HG02588 (cell line): ENCODE results near the gene FAM120B.
"Not testable (repeated sequence)": the region's sequence is repeated elsewhere in the genome, so short reads cannot be mapped to it uniquely, and the experiment has no call there.

Source experiments
- ATAC-seq: cut with Tn5 transposase; IDR thresholded peaks from one replicate; pipeline ENCODE4 v1.9.1; 2021; ENCODE audit warnings: mild to moderate bottlenecking, moderate library complexity; ENCODE audit not compliant: unreplicated experiment

The FAM120B gene

GRCh38 chr6:170296746-170297575, 9.6 kb upstream of the FAM120B start:
- no peak for ATAC-seq

GRCh38 chr6:170297576-170298330, 8.8 kb upstream of the FAM120B start:
- ATAC-seq, result no peak

GRCh38 chr6:170298688-170299087, 7.9 kb upstream of the FAM120B start:
- no peak for ATAC-seq

GRCh38 chr6:170301184-170301583, 5.4 kb upstream of the FAM120B start:
- no peak for ATAC-seq

- peak; percentile 16 for ATAC-seq
Measured at GRCh38 chr6:170305805-170306323, 694 bp upstream of the FAM120B start.

GRCh38 chr6:170307080-170307545, 555 bp downstream of the FAM120B start:
- ATAC-seq, result no peak

GRCh38 chr6:170308761-170309160, 2.2 kb downstream of the FAM120B start:
- no peak for ATAC-seq

- ATAC-seq, result no peak
Measured at GRCh38 chr6:170311696-170312095, 5.1 kb downstream of the FAM120B start.

GRCh38 chr6:170312876-170313275, 6.3 kb downstream of the FAM120B start:
- ATAC-seq, result no peak

GRCh38 chr6:170313716-170314295, 7.2 kb downstream of the FAM120B start:
- ATAC-seq, result no peak

- ATAC-seq, result no peak
Measured at GRCh38 chr6:170314983-170315382, 8.4 kb downstream of the FAM120B start.

- no peak for ATAC-seq
Measured at GRCh38 chr6:170316071-170316470, 9.5 kb downstream of the FAM120B start.

GRCh38 chr6:170317076-170317475, 10.5 kb downstream of the FAM120B start:
- no peak for ATAC-seq

GRCh38 chr6:170317718-170318117, 11.2 kb downstream of the FAM120B start:
- no peak for ATAC-seq

- no peak for ATAC-seq
Measured at GRCh38 chr6:170329321-170329720, 22.8 kb downstream of the FAM120B start.

- ATAC-seq, result not testable (repeated sequence)
Measured at GRCh38 chr6:170335199-170335598, 28.6 kb downstream of the FAM120B start.

GRCh38 chr6:170344631-170345576, 38.3 kb downstream of the FAM120B start:
- ATAC-seq, result no peak

GRCh38 chr6:170345662-170346061, 39.1 kb downstream of the FAM120B start:
- no peak for ATAC-seq

- ATAC-seq, result no peak
Measured at GRCh38 chr6:170346649-170347048, 40.1 kb downstream of the FAM120B start.

GRCh38 chr6:170347091-170347490, 40.5 kb downstream of the FAM120B start:
- ATAC-seq, result peak; percentile 72
